ENCODE data around the gene GCH1. TPM values are rescaled to one million over a fixed set of nuclear protein-coding genes. Genes with fewer than 3 reads are reported as not detected.

GCH1 gene
- total and polyA plus RNA-seq, 9 donors: 0.71 to 13.2 (median 2.6) TPM

DNA sequence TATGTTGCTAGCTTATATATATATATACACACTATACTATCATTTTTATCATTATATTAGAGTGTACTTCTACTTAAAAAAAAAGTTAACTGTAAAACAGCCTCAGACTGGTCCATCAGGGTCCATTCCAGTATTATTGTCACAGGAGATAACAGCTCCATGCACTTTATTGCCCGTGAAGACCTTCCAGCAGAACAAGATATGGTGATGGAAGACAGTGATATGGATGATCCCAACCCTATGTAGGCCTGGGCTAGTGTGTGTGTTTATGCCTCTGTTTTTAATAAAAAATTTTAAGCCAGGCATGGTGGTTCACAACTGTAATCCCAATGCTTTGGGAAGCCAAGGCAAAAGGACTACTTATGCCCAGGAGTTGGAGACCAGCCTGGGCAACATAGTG is 86.2 kb downstream of the GCH1 start:
- Histone ChIP-seq H3K4me1 (ENCODE audit: insufficient read depth) (no peaks in the 10 kb centered on the region), H3K4me3 (no peak overlapping the region), H3K9me3 (no peaks in the 10 kb centered on the region), H3K27ac (no peak overlapping the region), H3K36me3 (no peaks in the 10 kb centered on the region), H3K27me3 (no peaks in the 10 kb centered on the region)
- TF ChIP-seq POLR2A (IDR thresholded peaks at IDR 0.05) (no peak), EP300 (IDR thresholded peaks at IDR 0.05) (no peak)
- TF ChIP-seq, protein P1, sequence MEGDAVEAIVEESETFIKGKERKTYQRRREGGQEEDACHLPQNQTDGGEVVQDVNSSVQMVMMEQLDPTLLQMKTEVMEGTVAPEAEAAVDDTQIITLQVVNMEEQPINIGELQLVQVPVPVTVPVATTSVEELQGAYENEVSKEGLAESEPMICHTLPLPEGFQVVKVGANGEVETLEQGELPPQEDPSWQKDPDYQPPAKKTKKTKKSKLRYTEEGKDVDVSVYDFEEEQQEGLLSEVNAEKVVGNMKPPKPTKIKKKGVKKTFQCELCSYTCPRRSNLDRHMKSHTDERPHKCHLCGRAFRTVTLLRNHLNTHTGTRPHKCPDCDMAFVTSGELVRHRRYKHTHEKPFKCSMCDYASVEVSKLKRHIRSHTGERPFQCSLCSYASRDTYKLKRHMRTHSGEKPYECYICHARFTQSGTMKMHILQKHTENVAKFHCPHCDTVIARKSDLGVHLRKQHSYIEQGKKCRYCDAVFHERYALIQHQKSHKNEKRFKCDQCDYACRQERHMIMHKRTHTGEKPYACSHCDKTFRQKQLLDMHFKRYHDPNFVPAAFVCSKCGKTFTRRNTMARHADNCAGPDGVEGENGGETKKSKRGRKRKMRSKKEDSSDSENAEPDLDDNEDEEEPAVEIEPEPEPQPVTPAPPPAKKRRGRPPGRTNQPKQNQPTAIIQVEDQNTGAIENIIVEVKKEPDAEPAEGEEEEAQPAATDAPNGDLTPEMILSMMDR (IDR thresholded peaks at IDR 0.05): no peak
- 87 to 93% (median 88%) methylated on average over 1 of the region's 1 CpG for WGBS, 3 donors
- DNase-seq: no peak
- intact Hi-C loops (cut with DNase I): no loop called here

DNA sequence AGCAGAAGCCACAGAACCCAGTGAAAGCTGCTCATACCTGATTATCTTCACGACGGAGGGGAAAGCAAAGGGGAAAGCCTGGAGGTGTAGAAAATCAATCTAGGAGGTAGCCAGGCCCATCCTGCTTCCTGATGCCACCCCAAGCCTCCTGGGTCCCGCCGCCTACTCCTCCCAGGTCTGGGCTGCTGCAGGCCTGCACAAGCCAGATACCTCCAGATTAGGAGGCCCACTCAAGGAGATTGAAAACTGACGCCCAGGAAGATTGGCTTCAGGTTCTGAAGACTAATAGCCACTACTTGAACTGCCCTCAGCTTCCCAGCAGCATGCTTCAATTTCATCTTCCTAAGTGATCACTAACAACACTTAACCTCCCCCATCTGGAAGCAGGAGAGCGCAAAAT is 87.1 kb downstream of the GCH1 start:
- 89 to 95% (median 89%) methylated on average over 6 of the region's 6 CpGs for WGBS, 3 donors
- TF ChIP-seq EP300 (IDR thresholded peaks at IDR 0.05) (no peak), POLR2A (IDR thresholded peaks at IDR 0.05) (no peak)
- TF ChIP-seq, protein P1 (IDR thresholded peaks at IDR 0.05): no peak
- DNase-seq: no peak
- no peaks in the 10 kb centered on the region for H3K27me3 ChIP-seq
- intact Hi-C loops (cut with DNase I): no loop called here
- no peak overlapping the region for H3K27ac ChIP-seq
- no peaks in the 10 kb centered on the region for H3K4me1 ChIP-seq (ENCODE audit: insufficient read depth)
- H3K9me3 ChIP-seq: no peaks in the 10 kb centered on the region
- no peak overlapping the region for H3K4me3 ChIP-seq
- no peaks in the 10 kb centered on the region for H3K36me3 ChIP-seq

DNA sequence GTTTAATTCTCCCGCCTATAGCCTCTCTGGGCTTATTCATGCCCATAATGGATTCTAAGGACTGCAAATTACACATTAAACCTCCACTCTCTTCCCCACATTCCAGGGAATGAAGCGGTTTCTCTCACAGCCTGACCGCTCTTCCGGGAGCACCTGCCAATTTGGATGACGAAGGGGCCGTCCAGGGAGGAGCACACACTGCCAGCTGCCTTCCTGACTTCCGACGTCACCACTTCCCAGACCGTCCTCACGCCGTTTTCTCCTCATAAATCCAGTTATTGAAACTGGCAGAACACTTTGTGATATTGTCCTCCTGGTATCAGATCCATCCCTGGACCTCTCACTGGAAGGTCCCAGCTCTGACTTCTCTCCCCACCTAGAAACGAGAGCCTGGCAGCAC is 87.6 kb downstream of the GCH1 start:
- DNase-seq: no peak
- Histone ChIP-seq H3K36me3 (no peaks in the 10 kb centered on the region), H3K27me3 (no peaks in the 10 kb centered on the region), H3K4me1 (ENCODE audit: insufficient read depth) (no peaks in the 10 kb centered on the region), H3K27ac (no peak overlapping the region), H3K4me3 (no peak overlapping the region), H3K9me3 (no peaks in the 10 kb centered on the region)
- 63 to 70% (median 66%) methylated on average over 12 of the region's 12 CpGs for WGBS, 3 donors
- TF ChIP-seq POLR2A (IDR thresholded peaks at IDR 0.05): no peak
- no peak for TF ChIP-seq EP300 (IDR thresholded peaks at IDR 0.05)
- TF ChIP-seq, protein P1 (IDR thresholded peaks at IDR 0.05): no peak
- intact Hi-C loops (cut with DNase I): no loop called here

DNA sequence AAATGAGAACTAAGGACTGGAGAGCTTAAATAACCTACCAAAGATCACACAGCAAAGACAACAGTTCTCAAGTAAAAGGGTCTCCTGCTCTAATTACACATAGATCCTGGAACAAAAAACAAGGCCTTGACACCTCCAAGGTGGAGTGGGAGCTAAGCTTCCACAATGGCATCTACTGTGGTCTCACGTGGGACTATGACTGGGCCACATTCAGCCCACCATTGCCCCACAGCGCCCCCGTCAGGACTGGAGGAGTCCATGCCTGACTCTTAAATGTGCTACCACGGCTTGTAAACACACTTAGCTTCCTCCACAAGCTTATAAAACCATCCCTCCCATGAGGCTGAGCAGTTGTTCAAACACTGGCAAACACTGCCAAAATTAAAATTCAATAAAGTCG is 88.5 kb downstream of the GCH1 start:
- intact Hi-C loops (cut with DNase I): no loop called here
- TF ChIP-seq EP300 (IDR thresholded peaks at IDR 0.05) (no peak), POLR2A (IDR thresholded peaks at IDR 0.05) (no peak)
- TF ChIP-seq, protein P1 (IDR thresholded peaks at IDR 0.05): no peak
- Histone ChIP-seq H3K27ac (no peak overlapping the region), H3K4me3 (no peak overlapping the region), H3K4me1 (ENCODE audit: insufficient read depth) (no peaks in the 10 kb centered on the region), H3K27me3 (no peaks in the 10 kb centered on the region), H3K36me3 (no peaks in the 10 kb centered on the region), H3K9me3 (no peaks in the 10 kb centered on the region)
- WGBS, 3 donors: 54 to 76% (median 76%) methylated on average over 5 of the region's 5 CpGs
- DNase-seq: no peak

DNA sequence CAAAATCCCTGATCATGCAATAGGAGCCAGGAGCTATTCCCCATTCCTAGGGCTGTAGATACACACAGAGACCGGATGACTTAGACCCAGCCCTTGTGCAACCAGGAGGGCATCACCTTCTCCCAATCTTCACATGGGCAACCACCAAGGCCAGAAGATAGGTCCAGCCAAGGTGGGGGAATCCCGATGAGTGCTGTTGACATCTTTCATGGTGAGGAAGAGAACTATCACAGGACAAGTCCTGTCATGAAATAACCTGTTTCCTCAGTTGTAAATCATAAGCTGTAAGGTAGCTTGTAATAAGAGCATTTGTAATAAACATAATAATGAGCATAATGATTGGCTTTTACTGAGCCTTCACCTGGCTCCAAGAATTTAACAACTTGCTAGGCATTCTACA is 89.5 kb downstream of the GCH1 start:
- intact Hi-C loops (cut with DNase I): no loop called here
- TF ChIP-seq, protein P1 (IDR thresholded peaks at IDR 0.05): no peak
- no peak for TF ChIP-seq EP300 (IDR thresholded peaks at IDR 0.05)
- TF ChIP-seq POLR2A (IDR thresholded peaks at IDR 0.05): no peak
- Histone ChIP-seq H3K27ac (no peak overlapping the region), H3K36me3 (no peaks in the 10 kb centered on the region), H3K4me1 (ENCODE audit: insufficient read depth) (no peaks in the 10 kb centered on the region), H3K27me3 (no peaks in the 10 kb centered on the region), H3K4me3 (no peak overlapping the region), H3K9me3 (no peaks in the 10 kb centered on the region)
- 84 to 94% (median 87%) methylated on average over 2 of the region's 2 CpGs for WGBS, 3 donors
- DNase-seq: no peak

Data from ovary (tissue), 9 donors.